ENCODE measurements around the gene NCLN. TPM values are rescaled to one million over a fixed set of nuclear protein-coding genes. Genes with fewer than 3 reads are reported as not detected.
"Not testable (repeated sequence)": the region's sequence is repeated elsewhere in the genome, so short reads cannot be mapped to it uniquely, and the experiment has no call there.

Gene NCLN
- total RNA-seq, 2 experiments from 2014 or later: 52.1 to 56.0 TPM

GRCh38 chr19:3234800-3235199 lies 49.1 kb downstream of the NCLN start:
- no peak overlapping the region for H3K4me3 Mint-ChIP-seq
- no peak for DNase-seq
- ChIA-PET POLR2A (no interaction called here), CTCF (interaction anchor here (0.6 kb wide), 2 partner anchors 21 to 149 kb away, joined by 3 to 5 read pairs; no protein-coding TSS in a partner anchor)
- no peaks in the 10 kb centered on the region for H3K4me1 Mint-ChIP-seq
- no peak overlapping the region for H3K27ac Mint-ChIP-seq
- H3K36me3 Mint-ChIP-seq (ENCODE audit: low read depth): no peaks in the 10 kb centered on the region
- peaks cover 6% of the 10 kb centered on the region for H3K27me3 Mint-ChIP-seq
- no peaks in the 10 kb centered on the region for H3K9me3 Mint-ChIP-seq

- H3K9me3 Mint-ChIP-seq; H3K27me3 Mint-ChIP-seq; DNase-seq; H3K4me3 Mint-ChIP-seq; POLR2A ChIA-PET; CTCF ChIA-PET; H3K4me1 Mint-ChIP-seq; H3K36me3 Mint-ChIP-seq (ENCODE audit: low read depth); H3K27ac Mint-ChIP-seq: not testable (repeated sequence)
Measured at GRCh38 chr19:3235604-3236003, 49.9 kb downstream of the NCLN start.

- Mint-ChIP-seq H3K27ac (no peak overlapping the region), H3K4me3 (no peak overlapping the region), H3K36me3 (ENCODE audit: low read depth) (no peaks in the 10 kb centered on the region), H3K27me3 (peaks cover 6% of the 10 kb centered on the region), H3K9me3 (no peaks in the 10 kb centered on the region), H3K4me1 (no peaks in the 10 kb centered on the region)
- ChIA-PET CTCF (interaction anchor here (0.6 kb wide), 1 partner anchor 159 kb away, joined by 3 read pairs; no protein-coding TSS in a partner anchor), POLR2A (no interaction called here)
- DNase-seq: no peak
Measured at GRCh38 chr19:3236272-3236671, 50.5 kb downstream of the NCLN start.

GRCh38 chr19:3238066-3238561 lies 52.4 kb downstream of the NCLN start:
- Mint-ChIP-seq H3K4me1 (no peaks in the 10 kb centered on the region), H3K27me3 (peaks cover 3% of the 10 kb centered on the region), H3K36me3 (ENCODE audit: low read depth) (no peaks in the 10 kb centered on the region), H3K9me3 (no peaks in the 10 kb centered on the region), H3K4me3 (no peak overlapping the region), H3K27ac (no peak overlapping the region)
- POLR2A ChIA-PET: no interaction called here
- CTCF ChIA-PET: no interaction called here
- DNase-seq: no peak

- H3K4me1 Mint-ChIP-seq: no peaks in the 10 kb centered on the region
Measured at GRCh38 chr19:3239367-3239766, 53.6 kb downstream of the NCLN start.

GRCh38 chr19:3243819-3244700 lies 58.3 kb downstream of the NCLN start:
- CTCF ChIA-PET: interaction anchor here (0.6 kb wide), 1 partner anchor 466 kb away, joined by 4 read pairs; no protein-coding TSS in a partner anchor
- no peak overlapping the region for H3K27ac Mint-ChIP-seq
- DNase-seq: peak; percentile 76
- POLR2A ChIA-PET: no interaction called here
- H3K4me3 Mint-ChIP-seq: no peak overlapping the region
- H3K9me3 Mint-ChIP-seq: no peaks in the 10 kb centered on the region
- no peaks in the 10 kb centered on the region for H3K36me3 Mint-ChIP-seq (ENCODE audit: low read depth)
- H3K27me3 Mint-ChIP-seq: no peaks in the 10 kb centered on the region
- H3K4me1 Mint-ChIP-seq: no peaks in the 10 kb centered on the region

More at GRCh38 chr19:3239367-3239766, 53.6 kb downstream of the NCLN start:
- no peak overlapping the region for H3K4me3 Mint-ChIP-seq
- no peaks in the 10 kb centered on the region for H3K27me3 Mint-ChIP-seq
- no peaks in the 10 kb centered on the region for H3K9me3 Mint-ChIP-seq
- POLR2A ChIA-PET: interaction anchor here (0.6 kb wide), 1 partner anchor 9 kb away, joined by 10 read pairs; no protein-coding TSS in a partner anchor
- no peaks in the 10 kb centered on the region for H3K36me3 Mint-ChIP-seq (ENCODE audit: low read depth)
- CTCF ChIA-PET: no interaction called here
- no peak overlapping the region for H3K27ac Mint-ChIP-seq
- DNase-seq: no peak

- no peaks in the 10 kb centered on the region for H3K9me3 Mint-ChIP-seq
- no peaks in the 10 kb centered on the region for H3K27me3 Mint-ChIP-seq
- H3K36me3 Mint-ChIP-seq (ENCODE audit: low read depth): no peaks in the 10 kb centered on the region
- no peak overlapping the region for H3K4me3 Mint-ChIP-seq
- CTCF ChIA-PET: no interaction called here
- POLR2A ChIA-PET: no interaction called here
- no peak for DNase-seq
- H3K4me1 Mint-ChIP-seq: no peaks in the 10 kb centered on the region
- no peak overlapping the region for H3K27ac Mint-ChIP-seq
Measured at GRCh38 chr19:3245050-3245449, 59.3 kb downstream of the NCLN start.

- no peak overlapping the region for H3K4me3 Mint-ChIP-seq
- DNase-seq: no peak
- POLR2A ChIA-PET: interaction anchor here (0.5 kb wide), 1 partner anchor 9 kb away, joined by 10 read pairs; no protein-coding TSS in a partner anchor
- no peak overlapping the region for H3K27ac Mint-ChIP-seq
- peaks cover 6% of the 10 kb centered on the region for H3K9me3 Mint-ChIP-seq
- no peaks in the 10 kb centered on the region for H3K27me3 Mint-ChIP-seq
- no peaks in the 10 kb centered on the region for H3K4me1 Mint-ChIP-seq
- CTCF ChIA-PET: interaction anchor here (0.7 kb wide), 1 partner anchor 973 kb away, joined by 3 read pairs; no protein-coding TSS in a partner anchor
- no peaks in the 10 kb centered on the region for H3K36me3 Mint-ChIP-seq (ENCODE audit: low read depth)
Measured at GRCh38 chr19:3248728-3249326, 63.1 kb downstream of the NCLN start.

- H3K27ac Mint-ChIP-seq: no peak overlapping the region
- H3K27me3 Mint-ChIP-seq: no peaks in the 10 kb centered on the region
- H3K36me3 Mint-ChIP-seq (ENCODE audit: low read depth): no peaks in the 10 kb centered on the region
- CTCF ChIA-PET: interaction anchor here (0.7 kb wide), 1 partner anchor 973 kb away, joined by 3 read pairs; no protein-coding TSS in a partner anchor
- no peaks in the 10 kb centered on the region for H3K4me1 Mint-ChIP-seq
- H3K4me3 Mint-ChIP-seq: no peak overlapping the region
- DNase-seq: no peak
- peaks cover 8% of the 10 kb centered on the region for H3K9me3 Mint-ChIP-seq
- POLR2A ChIA-PET: no interaction called here
Measured at GRCh38 chr19:3249408-3249807, 63.7 kb downstream of the NCLN start.

GRCh38 chr19:3250675-3251074 lies 64.9 kb downstream of the NCLN start:
- Mint-ChIP-seq H3K4me3 (no peak overlapping the region), H3K27ac (no peak overlapping the region), H3K9me3 (peaks cover 11% of the 10 kb centered on the region), H3K27me3 (no peaks in the 10 kb centered on the region), H3K4me1 (no peaks in the 10 kb centered on the region), H3K36me3 (ENCODE audit: low read depth) (no peaks in the 10 kb centered on the region)
- ChIA-PET POLR2A (no interaction called here), CTCF (interaction anchor here (0.8 kb wide), 1 partner anchor 165 kb away, joined by 6 read pairs; no protein-coding TSS in a partner anchor)
- DNase-seq: peak; percentile 35

GRCh38 chr19:3251229-3251628 lies 65.5 kb downstream of the NCLN start:
- H3K27ac Mint-ChIP-seq: no peak overlapping the region
- H3K4me1 Mint-ChIP-seq: no peaks in the 10 kb centered on the region
- H3K9me3 Mint-ChIP-seq: peaks cover 11% of the 10 kb centered on the region
- CTCF ChIA-PET: interaction anchor here (0.8 kb wide), 1 partner anchor 166 kb away, joined by 6 read pairs; no protein-coding TSS in a partner anchor
- POLR2A ChIA-PET: no interaction called here
- no peaks in the 10 kb centered on the region for H3K36me3 Mint-ChIP-seq (ENCODE audit: low read depth)
- H3K27me3 Mint-ChIP-seq: no peaks in the 10 kb centered on the region
- no peak overlapping the region for H3K4me3 Mint-ChIP-seq
- DNase-seq: no peak

- CTCF ChIA-PET: interaction anchor here (1.3 kb wide), 1 partner anchor 23 kb away, joined by 3 read pairs; no protein-coding TSS in a partner anchor
- no peak overlapping the region for H3K27ac Mint-ChIP-seq
- H3K9me3 Mint-ChIP-seq: peaks cover 11% of the 10 kb centered on the region
- no peak for DNase-seq
- no peaks in the 10 kb centered on the region for H3K36me3 Mint-ChIP-seq (ENCODE audit: low read depth)
- no peak overlapping the region for H3K4me3 Mint-ChIP-seq
- no peaks in the 10 kb centered on the region for H3K27me3 Mint-ChIP-seq
- no peaks in the 10 kb centered on the region for H3K4me1 Mint-ChIP-seq
- POLR2A ChIA-PET: no interaction called here
Measured at GRCh38 chr19:3252650-3253049, 66.9 kb downstream of the NCLN start.

GRCh38 chr19:3253270-3253669 lies 67.5 kb downstream of the NCLN start:
- ChIA-PET POLR2A (no interaction called here), CTCF (interaction anchor here (1.3 kb wide), 1 partner anchor 23 kb away, joined by 3 read pairs; no protein-coding TSS in a partner anchor)
- Mint-ChIP-seq H3K27me3 (no peaks in the 10 kb centered on the region), H3K27ac (no peak overlapping the region), H3K36me3 (ENCODE audit: low read depth) (no peaks in the 10 kb centered on the region), H3K4me3 (no peak overlapping the region), H3K9me3 (peaks cover 11% of the 10 kb centered on the region), H3K4me1 (no peaks in the 10 kb centered on the region)
- DNase-seq: no peak

Measured in activated CD4-positive, alpha-beta T cell treated with anti-CD3 and anti-CD28 coated beads, Interleukin-2, amount 10 ng/mL, durations not matched to agents 7 days and 5 days (primary cell).